Transverse colon (tissue), 4 donors: ENCODE results near the gene PSMC6. TPM values are rescaled to one million over a fixed set of nuclear protein-coding genes. Genes with fewer than 3 reads are reported as not detected.

Source experiments
- DNase-seq: peaks from one replicate; pipeline ENCODE4 v3.0.0-alpha.2; 2019
- H3K27ac ChIP-seq, 4 donors: fragments of 200-600 bp; sonication (generic); 2 replicates each; pipeline ENCODE4 v1.5.1; 2016 to 2018; ENCODE audit warnings: inconsistent platforms in 4 of 4
- H3K27me3 ChIP-seq: fragments of 200-600 bp; sonication (generic); 2 replicates; pipeline ENCODE4 v1.5.1; 2017; ENCODE audit warnings: inconsistent platforms
- H3K36me3 ChIP-seq, 4 donors: fragments of 200-600 bp; sonication (generic); 2 replicates each; pipeline ENCODE4 v1.5.1; 2017 to 2019; ENCODE audit warnings: inconsistent platforms in 4 of 4
- H3K4me1 ChIP-seq, 4 donors: fragments of 200-600 bp; sonication (generic); 2 replicates each; pipeline ENCODE4 v1.5.1; 2017 to 2020; ENCODE audit warnings: inconsistent platforms in 4 of 4
- H3K4me3 ChIP-seq, 4 donors: fragments of 200-600 bp; sonication (generic); 1 replicate in 1 of 4; 2 replicates in 3 of 4; pipeline versions ENCODE4 v1.5.1 to v1.6.1; 2017 to 2019; ENCODE audit warnings: inconsistent platforms in 4 of 4
- H3K9me3 ChIP-seq, 2 donors: fragments of 200-600 bp; sonication (generic); 2 replicates each; pipeline ENCODE4 v1.5.1; 2017 to 2019; ENCODE audit warnings: inconsistent platforms in 2 of 2
- CTCF ChIP-seq, 5 experiments: fragments of 200-600 bp in 3 of 5; fragments of 450-650 bp in 2 of 5; sonication (generic) in 3 of 5; IDR thresholded peaks; 1 replicate in 2 of 5; 2 replicates in 3 of 5; pipeline ENCODE4 v1.5.1; 2016 to 2017; ENCODE audit warnings: antibody characterized with exemption in 5 of 5, inconsistent platforms in 3 of 5, mild to moderate bottlenecking in 2 of 5, moderate library complexity in 1 of 5
- EP300 ChIP-seq: sonication (generic); formaldehyde crosslinking; IDR thresholded peaks from one replicate; pipeline ENCODE4 v1.6.1; 2017; ENCODE audit warnings: antibody characterized with exemption, low read depth
- POLR2A ChIP-seq: fragments of 450-650 bp; IDR thresholded peaks from one replicate; pipeline ENCODE4 v1.6.1; 2016; ENCODE audit warnings: antibody characterized with exemption, mild to moderate bottlenecking, moderate library complexity
- POLR2AphosphoS5 ChIP-seq, 3 donors: sonication (generic); formaldehyde crosslinking; IDR thresholded peaks; one replicate each; pipeline ENCODE4 v1.6.1; 2016; ENCODE audit warnings: antibody characterized with exemption in 3 of 3
- WGBS, 2 donors: methylation state at CpG; one replicate each; pipeline ENCODE4 v1.1.5; 2018; ENCODE audit warnings: low coverage in 1 of 2; 5-methylcytosine and 5-hydroxymethylcytosine counted together
- in situ Hi-C, 4 donors: fragments of 200-750 bp; cut with MboI; loops; one replicate each; pipeline versions ENCODE4 v1.15.0 to v1.15.1; 2017; ENCODE audit warnings: low sequenced_read_pairs in 3 of 4, low pct_ligation_motif_present in 1 of 4, low pct_unique_long_range_greater_than_20kb in 1 of 4
- intact Hi-C: fragments of 100-400 bp; cut with DNase I; formaldehyde crosslinking; loops from one replicate; pipeline ENCODE4 v1.15.1; 2023; ENCODE audit warnings: low total_unique reads
- total RNA-seq, 4 donors: library from RNA; depleted of rRNA; stranded (reverse); fragments of >200 nt; gene quantifications; one replicate each; pipeline ENCODE4 v1.1.0, GENCODE V29; 2016

PSMC6 gene
- total RNA-seq, 4 donors from 2014 or later, result 6.8 to 87.8 (median 47.8) TPM

DNA sequence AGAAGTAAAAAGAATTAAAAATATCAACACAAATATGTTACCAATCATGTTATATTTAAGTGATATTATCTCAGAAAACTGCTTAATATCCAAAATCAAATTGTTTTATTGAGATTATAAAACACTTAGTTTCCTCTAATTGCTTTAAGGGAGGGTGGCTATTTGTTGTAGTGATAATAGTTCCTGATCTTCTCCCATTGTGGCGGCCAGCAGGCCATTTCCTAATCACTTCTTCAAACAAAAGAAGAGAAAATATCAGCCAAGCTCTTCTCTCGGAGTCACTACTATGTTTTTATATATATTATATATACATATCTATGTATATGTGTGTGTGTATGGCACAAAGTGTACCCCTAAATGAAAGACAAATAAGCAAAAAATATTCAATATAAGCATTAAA is 43.1 kb upstream of the PSMC6 start:
- Histone ChIP-seq H3K4me1 (no peaks in the 10 kb centered on the region), H3K9me3 (no peaks in the 10 kb centered on the region), H3K4me3 (no peak overlapping the region), H3K27me3 (no peaks in the 10 kb centered on the region), H3K36me3 (peaks cover 0 to 25% (median 6%) of the 10 kb centered on the region in 4 donors), H3K27ac (no peak overlapping the region)
- TF ChIP-seq POLR2AphosphoS5 (IDR thresholded peaks at IDR 0.05), result no peak
- no peak for TF ChIP-seq EP300
- no peak for TF ChIP-seq POLR2A
- intact Hi-C loops, result no loop called here
- DNase-seq, result no peak
- 92 to 95% methylated on average over 2 of the region's 2 CpGs for WGBS, 2 donors
- in situ Hi-C loops, result no loop called here

GRCh38 chr14:52678591-52678990 is 28.4 kb upstream of the PSMC6 start:
- Histone ChIP-seq H3K27ac (no peak overlapping the region), H3K4me1 (no peaks in the 10 kb centered on the region), H3K9me3 (no peaks in the 10 kb centered on the region), H3K36me3 (peaks cover 0 to 36% (median 13%) of the 10 kb centered on the region in 4 donors), H3K27me3 (no peaks in the 10 kb centered on the region), H3K4me3 (no peak overlapping the region)
- TF ChIP-seq CTCF (IDR thresholded peaks at IDR 0.05), result peak in 4 of 5 experiments; percentile 13 to 36 (median 22)
- TF ChIP-seq POLR2AphosphoS5 (IDR thresholded peaks at IDR 0.05), result no peak
- in situ Hi-C loops, result no loop called here
- intact Hi-C loops, result no loop called here
- WGBS, 2 donors, result 93 to 100% methylated on average over 2 of the region's 2 CpGs
- DNase-seq, result no peak

GRCh38 chr14:52683985-52684520 is 22.9 kb upstream of the PSMC6 start:
- intact Hi-C loops, result no loop called here
- H3K27ac ChIP-seq, result no peak overlapping the region
- in situ Hi-C loops, result no loop called here
- H3K36me3 ChIP-seq, result peaks cover 0 to 19% (median 5%) of the 10 kb centered on the region in 4 donors
- no peak for DNase-seq
- H3K4me3 ChIP-seq, result no peak overlapping the region
- no peak for TF ChIP-seq EP300
- no peak for TF ChIP-seq POLR2AphosphoS5 (IDR thresholded peaks at IDR 0.05)
- TF ChIP-seq POLR2A, result no peak
- TF ChIP-seq CTCF (IDR thresholded peaks at IDR 0.05), result no peak
- peaks cover 0 to 3% (median 0%) of the 10 kb centered on the region in 4 donors for H3K4me1 ChIP-seq
- 69 to 84% methylated on average over 1 to 2 of the region's 2 CpGs for WGBS, 2 donors
- H3K9me3 ChIP-seq, result no peaks in the 10 kb centered on the region
- H3K27me3 ChIP-seq, result no peaks in the 10 kb centered on the region

DNA sequence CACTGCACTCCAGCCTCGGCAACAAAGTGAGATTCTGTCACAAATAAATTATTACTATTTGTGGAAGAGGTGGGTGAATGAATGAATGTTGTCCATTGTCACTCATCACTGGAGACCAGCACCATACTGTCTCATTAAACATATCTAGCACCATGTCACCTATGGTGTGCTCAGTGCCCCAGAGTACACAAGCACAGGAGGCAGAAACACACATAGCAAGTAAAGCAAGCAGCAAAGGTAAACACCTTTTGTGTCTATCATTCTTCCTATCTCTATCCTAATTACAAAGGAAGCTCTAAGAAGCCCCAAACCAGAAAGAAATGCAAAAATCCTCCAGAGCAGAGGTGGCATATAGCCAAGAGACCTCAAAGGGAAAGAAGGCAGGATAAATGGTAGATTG is 20.8 kb upstream of the PSMC6 start:
- intact Hi-C loops, result no loop called here
- in situ Hi-C loops, result no loop called here
- Histone ChIP-seq H3K27me3 (no peaks in the 10 kb centered on the region), H3K4me1 (peaks cover 0 to 11% (median 1%) of the 10 kb centered on the region in 4 donors), H3K27ac (no peak overlapping the region), H3K4me3 (no peak overlapping the region), H3K36me3 (peaks cover 0 to 9% (median 2%) of the 10 kb centered on the region in 4 donors), H3K9me3 (no peaks in the 10 kb centered on the region)
- 76% methylated on average over 1 of the region's 1 CpG; no CpG with 5 or more reads in 1 of the 2 donors for WGBS, 2 donors
- no peak for DNase-seq
- TF ChIP-seq POLR2A (no peak), POLR2AphosphoS5 (IDR thresholded peaks at IDR 0.05) (no peak)

DNA sequence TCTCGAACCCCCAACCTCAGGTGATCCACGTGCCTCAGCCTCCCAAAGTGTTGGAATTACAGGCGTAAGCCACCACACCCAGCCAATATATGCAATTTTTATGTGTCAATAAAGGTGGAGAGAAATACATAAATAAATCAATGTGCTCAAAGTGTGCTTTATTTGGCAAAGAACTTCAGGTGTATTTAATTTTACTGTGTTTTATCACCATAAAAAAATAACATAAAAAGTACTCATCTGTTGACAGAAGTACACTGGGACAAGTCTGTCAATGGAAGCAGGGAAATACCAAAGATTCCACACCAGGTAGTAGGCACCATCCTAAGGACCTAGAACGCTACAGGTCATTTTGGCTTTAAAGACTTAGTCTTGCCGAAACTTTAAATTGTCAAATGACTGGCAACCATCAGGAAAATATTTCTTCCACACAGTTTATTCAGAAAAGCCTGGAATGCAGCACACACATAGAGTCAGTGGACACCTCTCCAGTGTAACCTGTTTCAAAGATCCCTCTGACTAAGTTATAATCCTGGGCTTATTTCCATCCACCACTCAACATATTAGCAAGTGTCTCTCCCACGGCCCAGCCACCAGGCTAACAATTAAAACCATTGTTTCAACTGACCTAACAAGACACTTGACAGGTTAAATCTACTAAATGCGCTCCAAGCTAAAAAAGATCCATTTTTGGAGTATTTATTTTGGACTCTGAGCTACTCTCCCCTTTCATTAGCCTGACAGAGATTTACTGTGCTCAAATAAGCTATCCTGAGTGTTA is 15.8 kb upstream of the PSMC6 start:
- no peak for TF ChIP-seq POLR2AphosphoS5 (IDR thresholded peaks at IDR 0.05)
- TF ChIP-seq EP300, result no peak
- TF ChIP-seq POLR2A, result no peak
- no peak for TF ChIP-seq CTCF (IDR thresholded peaks at IDR 0.05)
- in situ Hi-C loops, result no loop called here
- no peak for DNase-seq
- Histone ChIP-seq H3K4me3 (no peak overlapping the region), H3K27me3 (no peaks in the 10 kb centered on the region), H3K27ac (no peak overlapping the region), H3K36me3 (no peaks in the 10 kb centered on the region), H3K4me1 (peaks cover 6 to 45% (median 13%) of the 10 kb centered on the region in 4 donors), H3K9me3 (no peaks in the 10 kb centered on the region)
- WGBS, 2 donors, result 79 to 87% methylated on average over 5 to 7 of the region's 7 CpGs
- intact Hi-C loops, result no loop called here
